GM18909 (cell line): ENCODE data around the gene MARCHF10.

ENCODE experiments used
- ATAC-seq: cut with Tn5 transposase; IDR thresholded peaks from one replicate; pipeline ENCODE4 v1.9.1; 2021; ENCODE audit warnings: mild to moderate bottlenecking; ENCODE audit not compliant: unreplicated experiment, poor library complexity

MARCHF10 gene

DNA sequence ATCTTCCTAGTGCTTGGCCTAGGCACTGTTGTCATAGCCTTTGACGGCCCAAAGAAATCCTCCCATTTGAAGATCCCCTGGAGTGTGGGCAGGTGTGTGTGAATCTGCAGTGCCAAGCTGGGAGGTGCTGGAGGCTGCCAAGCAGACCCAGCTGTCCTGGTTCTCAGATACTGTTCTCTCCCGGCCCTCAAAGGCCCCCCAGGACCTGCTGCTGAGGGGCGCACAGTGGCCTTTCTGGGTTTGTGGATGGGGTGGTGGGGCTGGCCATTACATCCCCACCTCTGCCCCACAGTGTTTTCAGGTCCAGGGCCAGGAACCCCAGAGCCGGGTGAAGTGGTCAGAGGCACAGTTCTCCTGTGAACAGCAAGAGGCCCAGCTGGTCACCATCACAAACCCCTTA, 120.1 kb downstream of the MARCHF10 start:
- ATAC-seq, result no peak

DNA sequence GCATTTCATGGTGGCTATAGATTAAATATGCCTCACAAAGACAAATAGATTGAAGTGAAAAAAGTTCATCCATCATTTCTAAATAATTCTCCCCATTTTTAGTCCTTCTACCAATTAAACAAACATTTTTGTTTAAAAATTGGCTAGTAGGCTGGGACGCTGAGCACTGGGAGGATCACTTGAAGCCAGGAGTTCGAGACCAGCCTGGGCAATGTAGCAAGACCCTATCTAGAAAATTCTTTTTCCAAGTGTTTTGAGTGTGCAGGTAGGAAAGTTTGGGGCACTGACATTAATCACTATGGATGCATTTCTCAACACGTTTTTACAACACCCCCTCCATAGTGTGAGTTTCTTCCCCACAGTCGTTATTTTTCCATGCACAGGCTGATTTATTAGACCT, 123.9 kb downstream of the MARCHF10 start:
- ATAC-seq, result no peak

DNA sequence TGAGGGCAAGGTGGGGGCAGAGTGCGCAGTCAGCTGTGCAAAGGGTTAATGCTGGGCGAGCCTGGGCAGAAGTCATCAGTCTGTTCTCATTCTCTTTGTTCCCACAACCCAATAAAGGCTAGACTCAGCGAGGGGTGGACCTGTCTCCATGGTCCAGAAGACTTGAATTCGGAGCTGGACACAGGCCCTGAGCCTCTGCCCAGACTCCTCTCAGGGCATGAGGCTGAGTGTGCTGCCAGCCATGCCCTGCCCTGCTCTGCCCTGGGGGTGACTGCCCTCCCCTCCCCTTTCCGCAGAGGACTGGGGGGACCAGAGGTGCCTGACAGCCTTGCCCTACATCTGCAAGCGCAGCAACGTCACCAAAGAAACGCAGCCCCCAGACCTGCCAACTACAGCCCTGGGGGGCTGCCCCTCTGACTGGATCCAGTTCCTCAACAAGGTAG, 126.2 kb downstream of the MARCHF10 start:
- ATAC-seq, result no peak

DNA sequence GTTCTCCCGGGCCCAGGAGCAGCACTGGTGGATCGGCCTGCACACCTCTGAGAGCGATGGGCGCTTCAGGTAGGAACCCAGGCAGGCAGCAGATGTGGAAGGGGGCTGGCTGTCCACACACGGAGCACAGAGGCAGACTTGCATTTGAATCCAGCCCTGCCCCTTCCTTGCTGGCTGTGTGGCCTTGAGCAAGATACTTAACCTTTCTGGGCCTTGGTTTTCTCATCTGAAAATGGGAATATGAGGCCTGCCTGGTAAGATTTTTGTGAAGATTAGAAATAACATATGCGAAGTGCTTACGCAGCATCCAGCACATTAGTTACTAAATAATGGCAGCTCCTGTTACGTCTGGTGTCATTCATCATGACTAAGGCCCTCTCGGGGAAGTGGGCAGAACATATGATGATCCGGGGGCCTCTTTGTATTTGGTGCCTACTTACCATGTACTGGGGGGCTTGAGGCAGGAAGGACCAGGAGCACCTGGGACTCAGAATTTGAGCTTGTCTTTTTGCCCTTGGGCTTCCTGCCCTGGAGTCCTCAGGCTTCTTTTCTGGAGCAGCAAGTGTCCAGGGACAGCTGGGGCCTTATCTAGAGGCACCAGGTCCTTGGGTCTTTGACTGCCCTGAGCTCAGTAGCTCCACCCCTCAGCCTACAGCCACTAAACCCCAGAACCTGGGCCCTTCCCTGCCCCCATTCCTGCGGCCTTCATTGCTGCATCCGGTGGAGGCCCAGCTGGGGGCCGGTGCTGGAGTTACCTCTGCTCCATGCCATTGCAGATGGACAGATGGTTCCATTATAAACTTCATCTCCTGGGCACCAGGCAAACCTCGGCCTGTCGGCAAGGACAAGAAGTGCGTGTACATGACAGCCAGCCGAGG, 126.8 kb downstream of the MARCHF10 start:
- no peak for ATAC-seq

DNA sequence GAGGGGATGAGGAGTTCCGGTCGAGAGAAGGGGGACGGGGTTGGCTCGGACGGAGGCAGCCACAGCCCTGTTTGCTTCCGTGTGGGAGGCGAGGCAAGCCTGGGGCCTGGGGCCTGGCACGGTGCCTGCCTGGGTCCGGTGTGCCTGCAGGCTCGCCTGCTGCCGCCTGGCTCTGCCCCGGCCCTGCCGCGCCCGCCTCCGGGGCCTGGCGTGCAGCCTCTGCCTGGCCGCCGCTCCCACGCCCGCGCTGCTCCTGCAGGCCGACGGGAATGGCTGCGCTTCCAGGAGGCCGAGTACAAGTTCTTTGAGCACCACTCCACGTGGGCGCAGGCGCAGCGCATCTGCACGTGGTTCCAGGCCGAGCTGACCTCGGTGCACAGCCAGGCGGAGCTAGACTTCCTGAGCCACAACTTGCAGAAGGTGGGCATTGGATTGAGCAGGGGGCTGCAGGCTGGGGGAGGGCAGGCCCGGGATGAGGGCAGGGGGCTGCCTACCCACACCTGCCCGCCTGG, 127.5 kb downstream of the MARCHF10 start:
- no peak for ATAC-seq

DNA sequence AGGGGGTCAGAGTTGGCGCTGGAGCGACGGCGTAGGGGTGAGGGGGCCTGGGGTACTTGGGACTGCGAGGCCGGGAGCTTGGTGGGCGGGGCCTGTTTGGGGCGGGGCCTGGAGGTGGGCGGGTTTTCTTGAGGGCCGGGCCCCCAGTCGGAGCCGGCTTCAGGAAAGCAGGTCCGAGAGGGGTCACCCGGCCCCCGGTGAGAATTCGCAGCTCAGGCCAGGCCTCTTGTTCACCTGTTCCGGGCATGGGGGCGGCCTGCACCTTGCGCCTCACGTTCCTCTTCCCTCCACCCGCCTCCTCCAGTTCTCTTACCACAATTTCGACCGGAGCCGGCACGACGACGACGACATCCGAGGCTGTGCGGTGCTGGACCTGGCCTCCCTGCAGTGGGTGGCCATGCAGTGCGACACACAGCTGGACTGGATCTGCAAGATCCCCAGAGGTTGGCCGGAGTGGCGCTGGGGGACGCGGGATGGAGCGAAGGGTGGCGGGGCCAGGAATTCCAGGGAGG, 128.2 kb downstream of the MARCHF10 start:
- no peak for ATAC-seq

DNA sequence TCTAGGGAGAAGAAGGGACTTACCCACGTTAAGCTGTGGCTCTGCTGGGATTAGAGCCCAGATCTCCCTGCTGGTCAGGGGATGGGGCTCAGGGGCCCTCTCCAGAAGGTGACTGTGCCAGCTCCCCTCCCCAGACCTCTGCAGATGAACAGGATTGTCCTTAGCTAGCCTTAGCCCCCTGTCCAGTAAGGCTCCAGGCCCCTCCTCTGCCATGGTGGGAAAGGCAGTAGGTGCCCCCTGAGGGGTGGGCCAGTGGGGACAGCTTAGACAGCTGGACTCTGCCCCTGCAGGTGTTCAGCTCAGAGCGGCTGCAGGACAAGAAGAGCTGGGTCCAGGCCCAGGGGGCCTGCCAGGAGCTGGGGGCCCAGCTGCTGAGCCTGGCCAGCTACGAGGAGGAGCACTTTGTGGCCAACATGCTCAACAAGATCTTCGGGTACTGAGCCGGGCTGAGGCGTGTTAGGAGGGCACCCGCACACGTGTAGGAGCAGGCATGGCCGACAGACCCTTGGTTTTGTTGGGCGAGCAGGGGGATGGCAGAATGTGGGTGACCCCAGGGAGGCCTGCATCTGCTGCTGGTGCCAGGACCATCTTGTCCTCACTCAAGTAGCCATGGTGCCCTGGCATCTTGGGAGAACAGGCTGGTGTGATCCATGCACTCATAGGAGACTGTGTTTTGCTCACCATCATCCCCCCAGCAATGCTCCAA, 129.7 kb downstream of the MARCHF10 start:
- ATAC-seq, result no peak

DNA sequence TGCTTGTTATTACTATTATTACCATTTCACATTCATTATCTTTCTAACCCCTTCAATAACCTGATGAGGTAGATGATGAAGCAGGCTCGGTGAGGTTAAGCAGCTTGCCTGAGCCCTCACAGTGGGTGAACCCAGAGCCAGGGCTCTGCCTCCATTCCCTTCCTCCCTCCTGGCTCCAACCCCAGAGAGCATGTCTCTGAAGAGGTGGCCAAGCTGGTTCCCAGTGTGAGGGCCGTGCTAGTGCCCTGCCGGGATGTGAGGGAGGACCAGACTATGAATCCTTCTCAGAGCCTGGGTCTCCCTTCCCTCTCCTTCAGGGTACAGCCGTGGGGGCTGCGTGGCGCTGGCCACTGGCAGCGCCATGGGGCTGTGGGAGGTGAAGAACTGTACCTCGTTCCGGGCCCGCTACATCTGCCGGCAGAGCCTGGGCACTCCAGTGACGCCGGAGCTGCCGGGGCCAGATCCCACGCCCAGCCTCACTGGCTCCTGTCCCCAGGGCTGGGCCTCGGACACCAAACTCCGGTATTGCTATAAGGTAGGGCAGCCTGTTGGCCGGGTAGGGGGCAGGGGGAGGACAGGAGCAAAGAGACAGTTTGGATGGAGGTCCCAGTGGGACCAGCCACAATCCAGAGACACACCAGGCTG, 131.0 kb downstream of the MARCHF10 start:
- no peak for ATAC-seq

DNA sequence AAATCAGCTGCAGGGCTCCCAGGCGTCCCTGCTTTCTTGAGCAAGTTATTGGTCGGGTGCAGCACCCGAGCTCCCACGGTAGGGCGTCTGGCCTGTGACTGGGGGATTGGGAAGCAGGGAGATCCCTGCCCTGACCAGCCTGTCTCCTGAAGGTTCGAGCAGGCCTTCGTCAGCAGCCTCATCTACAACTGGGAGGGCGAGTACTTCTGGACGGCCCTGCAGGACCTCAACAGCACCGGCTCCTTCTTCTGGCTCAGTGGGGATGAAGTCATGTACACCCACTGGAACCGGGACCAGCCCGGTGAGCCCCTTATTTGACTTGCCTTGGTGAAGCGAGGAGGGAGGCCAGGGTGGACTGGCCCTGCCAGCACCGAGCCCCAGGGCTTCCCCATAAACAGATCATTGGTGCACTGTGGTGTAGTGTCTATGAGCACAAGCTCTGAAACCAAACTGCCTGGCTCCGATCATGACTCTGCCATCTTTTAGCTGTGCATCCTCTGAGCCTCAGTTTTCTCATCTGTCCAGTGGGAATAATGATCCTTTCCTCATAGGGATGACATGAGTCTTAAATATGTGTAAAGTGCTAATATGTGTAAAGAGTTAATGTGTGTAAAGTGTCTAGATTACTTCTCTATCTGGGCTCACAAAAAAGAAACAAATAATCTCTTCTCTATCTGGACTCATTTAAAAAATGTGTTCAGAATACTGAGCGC, 131.7 kb downstream of the MARCHF10 start:
- ATAC-seq, result no peak

DNA sequence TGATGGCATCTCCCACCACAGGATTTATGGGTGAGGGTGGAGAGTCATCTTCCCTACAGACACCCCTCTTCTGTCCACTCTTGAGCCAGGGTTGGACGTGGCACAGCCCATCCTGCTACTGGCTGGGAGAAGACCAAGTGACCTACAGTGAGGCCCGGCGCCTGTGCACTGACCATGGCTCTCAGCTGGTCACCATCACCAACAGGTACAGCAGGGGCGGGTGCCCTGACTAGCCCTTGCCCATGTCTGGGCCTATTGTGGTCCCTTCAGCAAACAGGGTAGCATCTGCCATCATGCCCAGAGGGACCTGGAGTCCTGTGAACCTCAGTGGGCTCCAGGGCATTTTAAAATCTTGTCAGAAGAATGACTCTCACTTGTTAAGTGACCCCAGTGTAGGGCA, 132.4 kb downstream of the MARCHF10 start:
- ATAC-seq, result no peak

DNA sequence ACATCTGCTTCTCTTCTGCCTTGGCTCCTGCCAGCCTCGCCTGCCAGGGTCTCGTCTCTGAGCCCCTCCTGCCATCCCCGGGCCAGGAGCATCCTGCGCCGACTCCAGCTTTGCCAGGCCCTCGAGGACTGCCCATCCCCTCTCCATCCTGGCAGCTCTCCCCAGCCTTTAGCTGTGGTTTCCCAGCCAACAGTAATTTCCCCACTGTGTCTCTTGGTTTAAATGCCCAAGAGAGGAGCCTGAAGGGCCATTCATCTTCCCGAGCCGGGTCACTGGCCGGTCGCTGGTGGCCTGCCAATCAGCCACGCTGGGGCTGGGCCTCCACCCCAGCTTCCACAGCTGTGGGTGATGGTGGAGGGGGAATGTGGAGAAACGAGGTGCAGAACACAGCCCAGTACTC, 132.9 kb downstream of the MARCHF10 start:
- no peak for ATAC-seq

DNA sequence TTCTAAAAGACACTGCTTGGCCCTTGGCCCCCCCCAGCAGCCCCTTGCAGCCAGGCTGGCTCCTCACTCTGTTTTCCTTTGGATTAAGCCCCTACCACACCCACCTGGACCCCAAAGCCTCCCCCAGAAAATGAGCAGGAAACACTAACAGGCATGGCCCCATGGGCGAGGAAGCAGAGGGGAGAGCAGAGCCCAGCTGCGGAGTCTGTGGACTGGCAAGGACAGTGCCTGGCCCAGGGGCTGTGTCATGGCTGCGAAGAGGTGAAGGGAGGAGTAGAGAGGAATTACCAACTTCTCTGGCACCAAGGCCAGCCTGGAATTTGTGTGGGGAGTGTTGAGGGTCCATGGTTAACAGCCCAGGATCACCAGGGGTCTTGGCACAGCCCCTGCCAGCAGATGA, 133.3 kb downstream of the MARCHF10 start:
- no peak for ATAC-seq

DNA sequence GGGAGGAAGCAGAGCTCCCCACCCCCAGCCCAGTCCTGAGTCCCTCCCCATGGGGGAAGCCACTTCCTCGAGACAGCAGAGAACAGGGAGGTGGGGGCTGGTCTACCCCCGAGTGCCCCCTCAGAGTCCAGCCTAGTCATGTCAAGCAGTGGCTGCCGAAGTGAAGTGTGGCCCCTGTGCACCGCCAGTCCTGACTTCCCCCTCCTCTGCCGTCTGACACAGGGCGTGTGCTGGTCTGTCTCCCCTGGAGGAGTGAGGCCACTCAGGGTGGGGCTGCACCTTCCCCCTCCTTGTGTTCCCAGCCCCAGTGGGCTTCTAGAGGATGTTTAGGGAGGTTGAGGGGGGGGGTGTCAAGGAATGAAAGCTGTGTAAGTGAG, 133.8 kb downstream of the MARCHF10 start:
- no peak for ATAC-seq

DNA sequence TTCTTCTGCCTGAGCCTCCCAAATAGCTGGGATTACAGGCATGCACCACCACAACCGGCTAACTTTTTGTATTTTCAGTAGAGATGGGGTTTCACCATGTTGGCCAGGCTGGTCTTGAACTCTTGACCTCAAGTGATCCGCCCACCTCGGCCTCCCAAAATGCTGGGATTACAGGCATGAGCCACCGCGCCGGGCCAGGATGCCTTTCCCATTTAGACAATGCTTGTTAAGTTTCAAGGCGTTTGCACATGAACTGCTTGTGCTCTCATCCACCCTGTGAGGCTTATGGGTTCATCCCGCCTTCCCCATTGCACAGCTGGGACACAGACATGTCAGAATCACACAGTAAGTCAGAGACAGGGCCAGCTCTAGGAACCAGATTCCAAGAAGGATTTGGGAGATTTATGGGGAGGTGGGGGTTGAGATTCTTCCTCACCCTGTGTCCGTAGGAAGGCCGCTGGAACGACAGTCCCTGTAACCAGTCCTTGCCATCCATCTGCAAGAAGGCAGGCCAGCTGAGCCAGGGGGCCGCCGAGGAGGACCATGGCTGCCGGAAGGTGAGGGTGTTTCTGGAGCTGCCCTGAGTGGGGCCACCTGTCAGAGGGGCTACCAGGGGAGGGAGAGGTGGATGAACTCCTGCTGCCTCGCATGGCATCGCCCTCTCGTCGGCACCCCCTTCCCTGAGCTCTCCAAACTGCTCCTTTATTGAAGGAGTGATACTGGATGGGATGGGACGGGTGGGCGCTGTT, 134.3 kb downstream of the MARCHF10 start:
- ATAC-seq, result no peak

DNA sequence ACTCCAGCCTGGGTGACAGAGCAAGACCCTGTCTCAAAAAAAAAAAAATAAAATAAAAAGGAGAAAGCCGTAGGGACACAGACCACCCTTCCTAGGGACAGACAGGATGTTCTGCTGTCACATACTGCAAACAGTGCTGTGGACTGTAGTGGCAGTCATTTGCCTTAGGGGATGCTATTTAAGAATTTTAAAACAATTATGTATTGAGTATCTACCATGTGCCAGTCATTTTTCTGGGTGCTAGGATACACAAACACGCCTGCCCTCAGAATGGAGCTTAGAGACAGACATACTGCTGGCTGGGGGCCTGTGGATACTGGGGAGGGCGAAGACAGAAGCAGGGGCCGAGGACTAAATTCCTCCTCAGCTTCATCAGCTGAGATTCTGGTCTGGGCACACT, 135.2 kb downstream of the MARCHF10 start:
- no peak for ATAC-seq

DNA sequence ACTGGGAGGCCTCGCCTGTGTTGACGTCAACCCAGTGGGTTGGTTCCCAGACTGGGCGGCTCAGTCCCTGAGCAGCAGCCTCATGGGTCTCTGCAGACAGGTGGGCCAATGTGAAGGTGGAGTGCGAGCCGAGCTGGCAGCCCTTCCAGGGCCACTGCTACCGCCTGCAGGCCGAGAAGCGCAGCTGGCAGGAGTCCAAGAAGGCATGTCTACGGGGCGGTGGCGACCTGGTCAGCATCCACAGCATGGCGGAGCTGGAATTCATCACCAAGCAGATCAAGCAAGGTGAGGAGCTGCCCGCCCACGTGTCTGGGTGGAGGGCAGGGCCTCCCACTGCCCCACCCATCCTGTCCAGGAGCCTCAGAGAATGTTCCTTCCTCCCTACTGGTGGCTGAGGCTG, 136.6 kb downstream of the MARCHF10 start:
- ATAC-seq, result no peak

DNA sequence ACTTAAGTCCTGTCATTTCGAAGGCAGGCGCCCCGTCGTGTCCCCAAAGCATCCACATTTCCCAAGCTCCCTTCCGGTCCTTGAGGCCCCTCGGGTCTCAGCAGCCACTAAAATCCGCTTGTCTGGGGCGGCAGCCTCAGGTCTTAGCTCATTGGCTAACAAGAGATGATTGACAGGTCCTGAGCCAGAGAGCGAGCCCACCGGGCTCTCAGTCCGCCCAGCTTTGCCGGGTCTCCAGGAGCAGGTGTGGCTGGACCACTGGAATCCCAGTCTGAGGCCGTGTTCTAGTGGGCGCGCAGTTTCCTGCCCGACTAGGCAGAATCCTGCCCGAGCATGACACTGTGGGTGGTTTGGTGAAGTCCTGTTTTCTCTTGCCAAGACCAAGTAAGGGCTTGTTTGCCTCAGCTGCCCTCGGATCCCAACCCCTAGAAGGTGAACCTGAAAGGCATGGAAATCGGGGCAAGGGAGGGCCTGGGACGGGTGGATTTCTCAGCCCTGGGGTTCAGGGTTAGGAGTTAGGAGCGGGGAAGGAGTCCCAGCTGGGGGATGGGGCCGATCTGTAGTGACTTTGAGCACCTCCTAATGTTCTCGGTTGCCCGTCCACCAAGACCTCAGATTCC, 137.8 kb downstream of the MARCHF10 start:
- no peak for ATAC-seq

DNA sequence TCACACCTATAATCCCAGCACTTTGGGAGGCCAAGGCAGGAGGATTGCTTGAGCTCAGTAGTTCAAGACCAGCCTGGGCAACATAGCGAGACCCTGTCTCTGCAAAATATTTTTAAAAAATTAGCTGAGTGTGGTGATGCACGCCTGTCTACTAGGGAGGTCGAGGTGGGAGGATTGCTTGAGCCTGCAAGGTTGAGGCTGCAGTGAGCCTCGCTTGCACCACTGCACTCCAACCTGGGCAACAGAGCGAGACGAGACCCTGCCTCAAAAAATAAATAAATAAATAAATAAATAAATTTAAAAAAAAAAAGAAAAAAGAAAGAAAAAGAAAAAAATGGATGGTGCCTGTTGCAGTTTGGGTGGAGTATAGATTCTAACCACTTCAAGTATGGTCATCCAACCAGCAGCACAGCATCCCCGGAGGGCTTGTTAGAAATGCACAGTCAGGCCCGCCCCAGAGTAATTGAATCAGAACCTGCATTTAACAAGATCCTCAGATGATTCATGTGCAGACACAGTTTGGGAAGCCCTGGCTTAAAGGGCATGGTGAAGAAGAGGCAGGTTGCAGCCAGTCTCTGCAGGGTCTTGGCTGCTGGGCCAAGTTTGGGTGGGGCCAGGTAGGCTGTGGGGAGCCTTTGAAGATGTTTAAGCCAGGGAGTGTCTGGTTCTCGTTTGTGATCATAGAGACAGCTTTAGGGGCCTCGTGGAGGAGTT, 139.9 kb downstream of the MARCHF10 start:
- no peak for ATAC-seq
